NCI-H774 (cell line): ENCODE measurements around the gene SPECC1.
"Not testable (repeated sequence)": the region's sequence is repeated elsewhere in the genome, so short reads cannot be mapped to it uniquely, and the experiment has no call there.

Experiments used
- DNase-seq: peaks from one replicate; lab custom pipeline; 2025; lab: John Stamatoyannopoulos, UW

The SPECC1 gene

DNA sequence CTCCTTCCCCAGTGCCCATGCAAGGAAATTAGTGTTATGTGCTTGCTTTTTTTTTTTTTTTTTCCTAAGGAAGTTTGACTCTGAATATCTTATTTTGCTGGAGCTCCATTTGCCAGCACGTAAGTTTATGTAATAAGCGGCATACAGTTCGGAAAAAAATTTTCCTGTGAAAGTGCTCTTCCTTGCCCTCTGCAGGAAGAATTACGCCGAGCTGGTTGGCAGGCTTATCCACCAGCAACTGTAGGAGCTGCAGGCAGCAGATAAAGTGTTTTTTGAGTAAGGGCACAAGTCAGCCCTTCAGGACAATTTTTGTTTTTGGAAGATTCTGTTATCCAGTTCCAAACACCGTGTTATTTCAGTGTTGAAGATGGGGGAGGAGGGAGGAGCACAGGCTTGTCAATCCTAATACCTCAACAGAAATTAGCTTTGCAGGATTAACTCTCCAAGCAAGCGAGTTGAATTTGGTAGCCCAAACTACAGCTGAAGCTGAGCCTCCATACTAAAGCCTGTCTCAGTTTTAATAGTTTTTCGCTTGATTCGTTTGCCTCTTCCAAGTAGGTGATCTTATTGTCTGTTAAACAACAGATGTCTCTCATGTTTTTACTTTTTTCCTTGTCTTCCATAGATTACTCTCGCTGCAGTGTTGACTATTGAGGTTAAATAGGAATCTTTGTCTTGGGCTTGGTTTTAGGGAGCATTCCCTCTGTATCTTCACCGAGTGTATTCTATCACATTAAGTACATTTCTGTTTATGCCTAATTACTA, 1.1 kb downstream of the SPECC1 start:
- DNase-seq = no peak

- DNase-seq = no peak
Measured at GRCh38 chr17:20010936-20011335, 1.8 kb downstream of the SPECC1 start.

DNA sequence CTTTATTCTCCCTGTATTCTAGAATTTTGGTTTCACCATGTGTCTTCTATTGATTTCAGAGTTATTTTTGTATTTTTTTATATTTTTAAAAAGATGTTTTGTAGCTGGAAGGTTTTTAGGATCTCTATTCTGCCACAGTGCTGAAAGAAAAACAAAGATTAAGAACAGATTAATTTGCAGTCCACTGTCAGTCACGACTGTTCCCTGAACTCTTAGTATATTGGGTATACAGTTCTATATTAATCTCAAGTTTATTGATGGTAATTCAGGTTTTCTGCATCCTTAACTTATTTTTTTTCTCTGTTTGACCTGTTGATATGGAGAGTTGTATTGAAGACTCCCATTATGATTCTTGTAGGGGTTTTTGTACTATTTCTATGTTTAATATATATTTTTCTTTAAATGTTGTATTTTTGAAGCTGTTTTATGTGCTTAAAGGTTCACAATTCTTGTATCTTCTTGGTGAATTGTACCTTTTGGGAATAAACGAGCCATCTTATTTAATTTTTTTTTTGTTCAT, 2.9 kb downstream of the SPECC1 start:
- no peak for DNase-seq

DNA sequence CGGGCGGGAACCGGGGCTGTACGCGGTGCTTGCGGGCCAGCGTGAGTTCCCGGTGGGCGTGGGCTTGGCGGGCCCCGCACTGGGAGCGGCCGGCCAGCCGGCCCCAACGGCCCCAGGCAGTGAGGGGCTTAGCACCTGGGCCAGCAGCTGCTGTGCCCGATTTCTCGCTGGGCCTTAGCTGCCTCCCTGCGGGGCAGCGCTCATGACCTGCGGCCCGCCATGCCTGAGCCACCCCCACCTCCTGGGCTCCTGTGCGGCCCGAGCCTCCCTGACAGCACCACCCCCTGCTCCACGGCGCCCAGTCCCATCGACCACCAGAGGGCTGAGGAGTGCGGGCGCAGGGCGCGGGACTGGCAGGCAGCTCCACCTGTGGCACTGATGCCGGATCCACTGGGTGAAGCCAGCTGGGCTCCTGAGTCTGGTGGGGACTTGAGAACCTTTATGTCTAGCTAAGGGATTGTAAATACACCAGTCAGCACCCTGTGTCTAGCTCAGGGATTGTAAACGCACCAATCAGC, 7.4 kb downstream of the SPECC1 start:
- not testable (repeated sequence) for DNase-seq

DNA sequence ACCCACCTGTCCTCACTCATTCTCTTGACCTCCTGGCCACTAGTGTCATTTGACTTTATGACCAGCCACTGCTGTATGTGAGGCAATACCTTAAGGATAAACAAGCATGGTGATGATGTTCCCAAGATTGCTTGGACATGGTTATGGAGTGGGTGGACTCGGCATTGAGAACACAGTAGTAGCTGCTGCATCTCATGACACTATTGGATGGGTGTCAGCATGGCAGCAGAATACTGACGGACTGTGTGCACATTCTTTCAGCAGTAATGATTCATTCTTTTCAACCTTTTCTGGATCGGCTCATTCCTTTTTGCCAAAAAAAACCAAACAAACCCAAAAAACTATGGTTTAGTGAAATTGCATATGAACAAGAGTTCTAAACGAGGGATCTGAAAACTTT, 13.5 kb downstream of the SPECC1 start:
- DNase-seq = no peak

GRCh38 chr17:20026960-20027359, 17.8 kb downstream of the SPECC1 start:
- no peak for DNase-seq

DNA sequence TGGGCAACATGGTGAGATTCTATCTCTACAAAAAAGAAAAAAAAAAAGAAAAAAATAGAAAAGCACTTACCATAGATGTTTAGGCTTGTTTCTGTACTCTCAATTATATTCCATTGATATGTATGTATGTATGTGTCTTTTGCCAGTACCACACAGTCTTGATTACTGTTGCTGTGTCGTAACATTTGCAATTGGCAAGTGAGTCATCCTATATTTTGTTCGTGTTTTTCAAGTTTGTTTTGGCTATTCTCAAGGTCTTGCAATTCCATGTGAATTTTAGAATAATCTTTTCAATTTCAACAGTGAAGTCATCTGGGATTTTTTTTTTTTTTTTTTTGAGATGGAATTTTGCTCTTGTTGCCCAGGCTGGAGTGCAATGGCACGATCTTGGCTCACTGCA, 19.3 kb downstream of the SPECC1 start:
- DNase-seq = no peak

GRCh38 chr17:20032636-20033035, 23.5 kb downstream of the SPECC1 start:
- DNase-seq = no peak

GRCh38 chr17:20033415-20033814, 24.3 kb downstream of the SPECC1 start:
- DNase-seq = no peak

DNA sequence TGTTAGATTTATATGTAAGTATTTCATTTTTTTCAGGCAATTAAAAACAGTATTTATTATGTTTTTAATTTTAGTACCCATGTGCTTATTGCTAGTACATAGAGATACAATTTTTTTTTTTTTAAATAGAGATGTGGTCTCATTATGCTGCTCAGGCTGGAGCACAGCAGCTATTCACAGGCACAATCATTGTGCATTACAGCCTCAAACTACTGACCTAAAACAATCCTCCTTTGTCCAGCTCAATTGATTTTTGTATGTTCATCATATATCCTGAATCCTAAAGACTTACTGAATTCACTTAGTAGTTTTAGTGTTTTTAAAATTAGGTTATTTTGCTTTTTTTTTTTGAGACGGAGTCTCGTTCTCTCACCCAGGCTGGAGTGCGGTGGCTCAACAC, 26.3 kb downstream of the SPECC1 start:
- DNase-seq = no peak

- not testable (repeated sequence) for DNase-seq
Measured at GRCh38 chr17:20037286-20037685, 28.1 kb downstream of the SPECC1 start.

- no peak for DNase-seq
Measured at GRCh38 chr17:20039037-20039436, 29.9 kb downstream of the SPECC1 start.

DNA sequence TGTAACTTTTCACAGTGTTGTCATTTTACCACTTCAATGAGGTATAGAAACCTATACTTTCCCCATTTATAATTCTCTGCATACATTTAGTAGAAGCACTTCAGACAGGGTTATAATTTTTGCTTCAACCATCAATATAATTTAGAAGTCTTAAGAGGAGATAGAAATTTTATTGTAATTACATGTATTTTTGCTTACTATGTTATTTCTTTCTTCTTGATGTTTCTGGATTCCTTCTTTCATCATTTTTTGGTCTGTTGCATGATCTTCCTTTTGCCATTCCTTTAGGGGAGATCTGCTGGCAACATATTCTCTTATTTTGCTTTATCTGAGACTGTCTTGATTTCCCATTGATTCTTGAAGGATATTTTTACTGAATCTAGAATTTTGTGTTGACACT, 31.1 kb downstream of the SPECC1 start:
- no peak for DNase-seq

- no peak for DNase-seq
Measured at GRCh38 chr17:20043021-20043420, 33.9 kb downstream of the SPECC1 start.

GRCh38 chr17:20045476-20045875, 36.3 kb downstream of the SPECC1 start:
- no peak for DNase-seq

- DNase-seq = no peak
Measured at GRCh38 chr17:20046629-20047028, 37.5 kb downstream of the SPECC1 start.

- no peak for DNase-seq
Measured at GRCh38 chr17:20051624-20052023, 42.5 kb downstream of the SPECC1 start.

GRCh38 chr17:20053361-20053964, 44.3 kb downstream of the SPECC1 start:
- no peak for DNase-seq

DNA sequence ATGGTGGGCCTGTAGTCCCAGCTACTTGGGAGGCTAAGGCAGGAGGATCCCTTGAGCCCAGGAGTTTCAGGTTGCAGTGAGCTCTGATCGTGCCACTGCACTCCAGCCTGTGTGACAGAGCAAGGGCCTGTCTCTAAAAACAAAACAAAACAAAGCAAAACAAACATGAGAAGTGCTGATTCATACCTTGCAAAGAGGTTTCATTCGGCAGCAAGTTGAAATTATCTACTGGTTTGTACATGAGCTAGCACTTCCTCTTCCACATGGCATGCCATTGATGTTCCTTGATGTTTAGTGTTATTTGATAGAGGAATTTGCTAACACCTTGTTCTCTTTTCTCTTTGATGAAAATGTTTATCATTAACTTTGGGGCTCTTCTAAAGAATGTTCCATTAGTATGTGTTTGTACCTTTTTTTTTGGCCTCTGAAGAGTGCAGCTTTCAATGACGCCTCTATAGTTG, 50.6 kb downstream of the SPECC1 start:
- no peak for DNase-seq

GRCh38 chr17:20063665-20064648, 54.8 kb downstream of the SPECC1 start:
- no peak for DNase-seq

DNA sequence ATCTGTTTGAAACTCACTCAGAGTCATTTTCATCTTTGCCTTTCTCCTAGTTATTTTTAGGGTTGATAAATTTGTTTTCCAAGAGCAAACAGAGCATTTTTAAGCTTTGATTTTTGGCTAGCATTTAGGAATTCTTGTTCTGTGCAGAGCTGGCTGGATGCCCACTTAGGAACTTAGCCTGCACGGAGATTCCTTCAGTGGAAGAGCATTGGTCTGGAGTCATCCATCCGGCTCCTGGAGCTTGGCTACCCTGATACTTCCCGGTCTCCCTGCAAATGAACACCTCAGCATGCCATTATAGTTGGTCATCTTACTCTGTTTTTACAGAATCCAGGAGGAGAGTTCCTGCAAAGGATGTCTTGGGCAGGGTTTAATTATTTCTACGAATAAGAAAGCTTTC, 57.1 kb downstream of the SPECC1 start:
- no peak for DNase-seq

GRCh38 chr17:20067711-20068110, 58.6 kb downstream of the SPECC1 start:
- no peak for DNase-seq
